H1 (cell line): ENCODE results near the gene TBC1D30. TPM values are rescaled to one million over a fixed set of nuclear protein-coding genes. Genes with fewer than 3 reads are reported as not detected.

Experiments used
- POU5F1 ChIP-seq: IDR thresholded peaks from 2 replicates; pipeline ENCODE4 v1.6.1; 2011; ENCODE audit warnings: low read depth, mild to moderate bottlenecking, low read length, moderate library complexity
- RNF2 ChIP-seq: fragments of 200-900, 300-1000 bp; sonication (generic); IDR thresholded peaks from 2 replicates; pipeline ENCODE4 v1.7.1; 2016; ENCODE audit warnings: borderline replicate concordance, low read depth, mild to moderate bottlenecking, antibody characterized with exemption, low read length; ENCODE audit not compliant: poor library complexity, severe bottlenecking; ENCODE audit errors: missing control alignments
- polyA plus RNA-seq, 7 experiments: library from polyadenylated mRNA; depleted of rRNA in 3 of 7; stranded (reverse) in 5 of 7; unstranded in 2 of 7; fragments of >200 nt in 5 of 7; fragments of 200-250 nt in 2 of 7; gene quantifications; 1 replicate in 5 of 7; 2 replicates in 1 of 7; 4 replicates in 1 of 7; pipeline versions ENCODE4 v1.2.1 to v1.2.3, GENCODE V29; 2011 to 2013; ENCODE audit warnings: missing spikeins in 2 of 7, mixed read lengths in 2 of 7
- total RNA-seq: library from RNA; stranded (reverse); fragmentation: NEBNext Ultra II Directional; extraction: Animal tissue kit (Norgen Biotek cat#: 25700); gene quantifications from 2 replicates; pipeline ENCODE4 v1.2.1, GENCODE V29; 2021

Gene TBC1D30
- total and polyA plus RNA-seq, 2 of the 8 experiments (the other 6 are each of a cell fraction or from before 2014, with no cell fraction given): 2.8 to 5.5 TPM

GRCh38 chr12:64810831-64811230, 13.6 kb upstream of the TBC1D30 start (continued):
- no peak for TF ChIP-seq POU5F1
- TF ChIP-seq RNF2: no peak
